Measurements from ENCODE around the gene TBC1D2B. TPM values are rescaled to one million over a fixed set of nuclear protein-coding genes. Genes with fewer than 3 reads are reported as not detected.

TBC1D2B gene
- total and polyA plus RNA-seq, 2 donors from 2014 or later: 8.5 to 41.6 TPM

DNA sequence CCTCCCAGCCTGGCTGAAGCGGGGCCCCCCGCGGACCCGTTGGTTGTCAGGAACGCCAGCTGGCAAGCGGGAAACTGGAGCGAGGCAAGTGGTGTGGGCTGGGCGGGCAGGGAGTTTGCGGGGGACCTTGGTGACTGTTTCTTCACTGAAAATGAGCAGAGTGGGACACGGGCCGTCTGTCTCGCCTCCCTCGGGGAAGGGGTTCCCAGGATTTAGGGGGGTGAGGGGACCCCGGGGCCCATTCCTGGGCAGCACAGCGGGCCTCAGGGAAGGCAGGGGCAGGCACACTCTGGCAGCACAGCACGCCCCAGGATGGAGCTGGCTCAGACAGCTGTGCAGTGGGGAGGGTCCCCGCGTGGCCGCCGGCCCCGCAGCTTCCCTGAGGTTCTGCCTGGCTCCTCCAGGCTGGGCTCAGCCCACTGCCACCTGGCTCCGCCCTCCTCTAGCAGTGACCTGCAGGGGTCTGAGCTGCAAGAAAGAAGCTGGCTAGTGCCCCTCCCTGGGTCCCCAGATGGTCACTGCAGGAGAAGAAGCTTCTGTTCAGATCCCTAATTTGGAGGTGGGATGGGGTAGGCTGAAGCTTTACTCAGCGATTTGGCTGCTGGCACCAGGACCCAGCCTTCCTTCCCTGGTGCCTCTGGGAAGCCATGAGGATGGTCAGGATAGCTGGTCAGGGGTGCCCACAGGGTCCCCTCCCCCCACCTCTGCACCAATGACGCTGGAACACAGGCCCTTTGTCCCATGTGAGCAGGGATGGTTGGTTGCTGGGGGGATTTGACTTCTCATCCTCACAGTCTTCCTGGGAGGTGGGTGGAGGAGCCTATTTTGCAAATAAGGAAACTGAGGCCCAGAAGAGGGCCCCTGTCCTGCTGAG lies 90.4 kb downstream of the TBC1D2B start:
- Histone ChIP-seq H3K27me3 (ENCODE audit: control insufficient read depth, insufficient read depth, low read length) (no peaks in the 10 kb centered on the region), H3K36me3 (ENCODE audit: control insufficient read depth in 2 of 3, insufficient read depth in 3 of 3, low read length in 3 of 3) (no peaks in the 10 kb centered on the region), H3K27ac (ENCODE audit: low read depth in 2 of 2, low read length in 2 of 2) (no peak overlapping the region), H3K9ac (ENCODE audit: low read length in 3 of 3) (no peak overlapping the region), H3K4me3 (ENCODE audit: low read length in 3 of 3) (no peak overlapping the region), H3K9me3 (ENCODE audit: control insufficient read depth in 2 of 3, insufficient read depth in 1 of 3, low read length in 3 of 3) (no peaks in the 10 kb centered on the region), H3K4me1 (ENCODE audit: control insufficient read depth in 2 of 3, insufficient read depth in 2 of 3, low read depth in 1 of 3, low read length in 3 of 3) (peaks cover 0 to 16% (median 0%) of the 10 kb centered on the region in 3 donors)
- intact Hi-C loops (cut with DNase I): no loop called here
- DNase-seq: peak in 1 of 5 donors; percentile 54
- TF ChIP-seq, protein P1, sequence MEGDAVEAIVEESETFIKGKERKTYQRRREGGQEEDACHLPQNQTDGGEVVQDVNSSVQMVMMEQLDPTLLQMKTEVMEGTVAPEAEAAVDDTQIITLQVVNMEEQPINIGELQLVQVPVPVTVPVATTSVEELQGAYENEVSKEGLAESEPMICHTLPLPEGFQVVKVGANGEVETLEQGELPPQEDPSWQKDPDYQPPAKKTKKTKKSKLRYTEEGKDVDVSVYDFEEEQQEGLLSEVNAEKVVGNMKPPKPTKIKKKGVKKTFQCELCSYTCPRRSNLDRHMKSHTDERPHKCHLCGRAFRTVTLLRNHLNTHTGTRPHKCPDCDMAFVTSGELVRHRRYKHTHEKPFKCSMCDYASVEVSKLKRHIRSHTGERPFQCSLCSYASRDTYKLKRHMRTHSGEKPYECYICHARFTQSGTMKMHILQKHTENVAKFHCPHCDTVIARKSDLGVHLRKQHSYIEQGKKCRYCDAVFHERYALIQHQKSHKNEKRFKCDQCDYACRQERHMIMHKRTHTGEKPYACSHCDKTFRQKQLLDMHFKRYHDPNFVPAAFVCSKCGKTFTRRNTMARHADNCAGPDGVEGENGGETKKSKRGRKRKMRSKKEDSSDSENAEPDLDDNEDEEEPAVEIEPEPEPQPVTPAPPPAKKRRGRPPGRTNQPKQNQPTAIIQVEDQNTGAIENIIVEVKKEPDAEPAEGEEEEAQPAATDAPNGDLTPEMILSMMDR (IDR thresholded peaks at IDR 0.05; ENCODE audit: borderline replicate concordance, extremely low read depth, insufficient read depth): no peak
- FAIRE-seq: no peak

DNA sequence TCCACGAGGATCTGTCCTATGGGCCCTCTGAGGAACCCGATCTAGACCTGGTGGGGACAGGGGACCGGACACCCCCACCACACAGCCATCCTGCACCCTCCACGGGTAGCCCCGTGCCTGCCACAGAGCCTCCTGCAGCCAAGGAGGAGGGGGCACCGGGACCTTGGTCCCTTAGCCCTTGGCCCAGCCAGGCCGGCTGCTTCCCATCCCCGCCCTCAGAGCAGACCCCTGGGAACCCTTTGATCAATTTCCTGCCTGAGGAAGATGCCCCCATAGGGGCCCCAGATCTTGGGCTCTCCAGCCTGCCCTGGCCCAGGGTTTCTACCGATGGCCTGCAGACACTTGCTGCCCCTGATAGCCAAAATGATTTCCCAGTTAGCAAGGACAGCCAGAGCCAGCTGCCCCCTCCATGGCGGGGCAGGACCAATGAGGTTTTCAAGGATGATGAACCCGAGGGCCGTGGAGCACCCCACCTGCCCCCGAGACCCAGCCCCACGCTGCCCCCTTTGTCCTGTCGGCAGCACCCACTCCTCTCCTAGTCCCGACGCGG lies 91.5 kb downstream of the TBC1D2B start:
- intact Hi-C loops (cut with DNase I): no loop called here
- Histone ChIP-seq H3K27me3 (ENCODE audit: control insufficient read depth, insufficient read depth, low read length) (no peaks in the 10 kb centered on the region), H3K9ac (ENCODE audit: low read length in 3 of 3) (no peak overlapping the region), H3K27ac (ENCODE audit: low read depth in 2 of 2, low read length in 2 of 2) (no peak overlapping the region), H3K4me3 (ENCODE audit: low read length in 3 of 3) (no peak overlapping the region), H3K4me1 (ENCODE audit: control insufficient read depth in 2 of 3, insufficient read depth in 2 of 3, low read depth in 1 of 3, low read length in 3 of 3) (peaks cover 0 to 8% (median 0%) of the 10 kb centered on the region in 3 donors), H3K9me3 (ENCODE audit: control insufficient read depth in 2 of 3, insufficient read depth in 1 of 3, low read length in 3 of 3) (no peaks in the 10 kb centered on the region), H3K36me3 (ENCODE audit: control insufficient read depth in 2 of 3, insufficient read depth in 3 of 3, low read length in 3 of 3) (no peaks in the 10 kb centered on the region)
- FAIRE-seq (no peak), DNase-seq (no peak)
- TF ChIP-seq, protein P1 (IDR thresholded peaks at IDR 0.05; ENCODE audit: borderline replicate concordance, extremely low read depth, insufficient read depth): no peak

- intact Hi-C loops (cut with DNase I): no loop called here
- no peak for FAIRE-seq
Observed at GRCh38 chr15:77985031-77985930, 92.2 kb downstream of the TBC1D2B start.

More at GRCh38 chr15:77985031-77985930, 92.2 kb downstream of the TBC1D2B start:
- Histone ChIP-seq H3K36me3 (ENCODE audit: control insufficient read depth in 2 of 3, insufficient read depth in 3 of 3, low read length in 3 of 3) (no peaks in the 10 kb centered on the region), H3K27me3 (ENCODE audit: control insufficient read depth, insufficient read depth, low read length) (no peaks in the 10 kb centered on the region), H3K9me3 (ENCODE audit: control insufficient read depth in 2 of 3, insufficient read depth in 1 of 3, low read length in 3 of 3) (no peaks in the 10 kb centered on the region), H3K4me3 (ENCODE audit: low read length in 3 of 3) (no peak overlapping the region), H3K9ac (ENCODE audit: low read length in 3 of 3) (no peak overlapping the region), H3K4me1 (ENCODE audit: control insufficient read depth in 2 of 3, insufficient read depth in 2 of 3, low read depth in 1 of 3, low read length in 3 of 3) (peaks cover 0 to 3% (median 0%) of the 10 kb centered on the region in 3 donors), H3K27ac (ENCODE audit: low read depth in 2 of 2, low read length in 2 of 2) (no peak overlapping the region)
- DNase-seq: peak in 2 of 5 donors; percentile 4 to 59
- TF ChIP-seq, protein P1 (IDR thresholded peaks at IDR 0.05; ENCODE audit: borderline replicate concordance, extremely low read depth, insufficient read depth): no peak
